ENCODE results near the gene SDC3. TPM values are rescaled to one million over a fixed set of nuclear protein-coding genes. Genes with fewer than 3 reads are reported as not detected.

The SDC3 gene
- total and polyA plus RNA-seq, 4 donors: 3.3 to 27.5 (median 16.6) TPM

GRCh38 chr1:30933874-30934252, 25.3 kb upstream of the SDC3 start:
- TF ChIP-seq HNF4G (IDR thresholded peaks at IDR 0.05) (no peak), FOXA2 (IDR thresholded peaks at IDR 0.05) (no peak), HNF4A (conservative IDR thresholded peaks at IDR 0.05) (no peak), CTCF (IDR thresholded peaks at IDR 0.05; ENCODE audit: low read depth, low read length, missing input control) (no peak), SP1 (IDR thresholded peaks at IDR 0.05) (no peak), RAD21 (IDR thresholded peaks at IDR 0.05) (no peak), REST (IDR thresholded peaks at IDR 0.05) (no peak), JUND (IDR thresholded peaks at IDR 0.05) (no peak), YY1 (IDR thresholded peaks at IDR 0.05) (no peak), ZBTB33 (IDR thresholded peaks at IDR 0.05) (no peak), NR2F2 (IDR thresholded peaks at IDR 0.05) (no peak), ATF3 (IDR thresholded peaks at IDR 0.05) (no peak), EGR1 (IDR thresholded peaks at IDR 0.05; ENCODE audit: low read depth in 2 of 2) (no peak)
- peaks cover 0 to 3% (median 0%) of the 10 kb centered on the region in 4 donors for H3K4me1 ChIP-seq (ENCODE audit: control insufficient read depth in 4 of 4, insufficient read depth in 4 of 4, low read length in 3 of 4)
- no peak overlapping the region for H3K27ac ChIP-seq (ENCODE audit: low read depth in 1 of 2, low read length in 2 of 2)
- H3K4me3 ChIP-seq (ENCODE audit: low read depth in 1 of 3, low read length in 3 of 3): no peak overlapping the region
- H3K9ac ChIP-seq (ENCODE audit: low read depth in 1 of 2, low read length in 2 of 2): no peak overlapping the region
- DNase-seq (ENCODE audit: low spot score): no peak
- H3K9me3 ChIP-seq (ENCODE audit: control insufficient read depth in 4 of 4, low read length in 3 of 4): no peaks in the 10 kb centered on the region
- H3K36me3 ChIP-seq (ENCODE audit: control insufficient read depth in 4 of 4, insufficient read depth in 3 of 4, low read depth in 1 of 4, low read length in 3 of 4): peaks cover 2 to 41% (median 30%) of the 10 kb centered on the region in 4 donors
- 90% methylated on average over 4 of the region's 4 CpGs for WGBS
- no peaks in the 10 kb centered on the region for H3K27me3 ChIP-seq (ENCODE audit: control insufficient read depth in 4 of 4, insufficient read depth in 4 of 4, low read length in 3 of 4)

GRCh38 chr1:30930631-30931173, 22.1 kb upstream of the SDC3 start:
- Histone ChIP-seq H3K27me3 (ENCODE audit: control insufficient read depth in 4 of 4, insufficient read depth in 4 of 4, low read length in 3 of 4) (no peaks in the 10 kb centered on the region), H3K4me3 (ENCODE audit: low read depth in 1 of 3, low read length in 3 of 3) (no peak overlapping the region), H3K36me3 (ENCODE audit: control insufficient read depth in 4 of 4, insufficient read depth in 3 of 4, low read depth in 1 of 4, low read length in 3 of 4) (peaks cover 0 to 26% (median 19%) of the 10 kb centered on the region in 4 donors), H3K4me1 (ENCODE audit: control insufficient read depth in 4 of 4, insufficient read depth in 4 of 4, low read length in 3 of 4) (peaks cover 0 to 3% (median 0%) of the 10 kb centered on the region in 4 donors), H3K9ac (ENCODE audit: low read depth in 1 of 2, low read length in 2 of 2) (no peak overlapping the region), H3K27ac (ENCODE audit: low read depth in 1 of 2, low read length in 2 of 2) (no peak overlapping the region), H3K9me3 (ENCODE audit: control insufficient read depth in 4 of 4, low read length in 3 of 4) (no peaks in the 10 kb centered on the region)
- TF ChIP-seq RAD21 (IDR thresholded peaks at IDR 0.05): no peak
- TF ChIP-seq GABPA (IDR thresholded peaks at IDR 0.05 in 1 of 2, conservative IDR thresholded peaks at IDR 0.05 in 1 of 2): no peak
- no peak for TF ChIP-seq HNF4G (IDR thresholded peaks at IDR 0.05)
- no peak for TF ChIP-seq REST (IDR thresholded peaks at IDR 0.05)
- no peak for TF ChIP-seq CTCF (IDR thresholded peaks at IDR 0.05; ENCODE audit: low read depth, low read length, missing input control)
- TF ChIP-seq MAX (IDR thresholded peaks at IDR 0.05): no peak
- no peak for TF ChIP-seq RXRA (IDR thresholded peaks at IDR 0.05)
- 82% methylated on average over 6 of the region's 6 CpGs for WGBS
- DNase-seq (ENCODE audit: low spot score): no peak

Data from liver (tissue), 9 donors.